ENCODE measurements around the gene ABTB1. TPM values are rescaled to one million over a fixed set of nuclear protein-coding genes. Genes with fewer than 3 reads are reported as not detected.

The ABTB1 gene
- total RNA-seq, 3 donors from 2014 or later (not counting 1 experiment from before 2014, with no cell fraction given) = 98.8 to 127 (median 107) TPM

GRCh38 chr3:127710155-127710941, 37.6 kb downstream of the ABTB1 start:
- no peaks in the 10 kb centered on the region for H3K36me3 Mint-ChIP-seq
- no peaks in the 10 kb centered on the region for H3K27me3 Mint-ChIP-seq (ENCODE audit: low read depth in 2 of 2)
- no peaks in the 10 kb centered on the region for H3K36me3 ChIP-seq (ENCODE audit: control insufficient read depth, insufficient read depth, low read length)
- no peaks in the 10 kb centered on the region for H3K9me3 Mint-ChIP-seq
- intact Hi-C loops (cut with micrococcal nuclease) = no loop called here
- no peaks in the 10 kb centered on the region for H3K9me3 ChIP-seq (ENCODE audit: control insufficient read depth, insufficient read depth, low read length)
- ATAC-seq (no peak), DNase-seq (no peak)
- 92% methylated on average over 18 of the region's 18 CpGs for WGBS (ENCODE audit: insufficient coverage)
- no peak overlapping the region for H3K27ac ChIP-seq (ENCODE audit: low read length)
- H3K27me3 ChIP-seq (ENCODE audit: control insufficient read depth, insufficient read depth, low read length) = no peaks in the 10 kb centered on the region
- H3K4me3 ChIP-seq (ENCODE audit: low read length) = no peak overlapping the region
- no peak overlapping the region for H3K4me3 Mint-ChIP-seq
- H3K27ac Mint-ChIP-seq = no peak overlapping the region
- no peaks in the 10 kb centered on the region for H3K4me1 Mint-ChIP-seq
- no peaks in the 10 kb centered on the region for H3K4me1 ChIP-seq (ENCODE audit: control insufficient read depth, insufficient read depth, low read length)
- TF ChIP-seq CTCF (IDR thresholded peaks at IDR 0.05) = no peak

GRCh38 chr3:127711021-127711695, 38.4 kb downstream of the ABTB1 start:
- no peak overlapping the region for H3K4me3 Mint-ChIP-seq
- H3K36me3 Mint-ChIP-seq = no peaks in the 10 kb centered on the region
- 89% methylated on average over 14 of the region's 14 CpGs for WGBS (ENCODE audit: insufficient coverage)
- Histone ChIP-seq H3K4me3 (ENCODE audit: low read length) (no peak overlapping the region), H3K4me1 (ENCODE audit: control insufficient read depth, insufficient read depth, low read length) (no peaks in the 10 kb centered on the region), H3K36me3 (ENCODE audit: control insufficient read depth, insufficient read depth, low read length) (no peaks in the 10 kb centered on the region), H3K27ac (ENCODE audit: low read length) (no peak overlapping the region), H3K27me3 (ENCODE audit: control insufficient read depth, insufficient read depth, low read length) (no peaks in the 10 kb centered on the region), H3K9me3 (ENCODE audit: control insufficient read depth, insufficient read depth, low read length) (no peaks in the 10 kb centered on the region)
- DNase-seq = no peak
- no peak for TF ChIP-seq CTCF (IDR thresholded peaks at IDR 0.05)
- H3K4me1 Mint-ChIP-seq = no peaks in the 10 kb centered on the region
- no peaks in the 10 kb centered on the region for H3K9me3 Mint-ChIP-seq
- ATAC-seq = no peak
- intact Hi-C loops (cut with micrococcal nuclease) = no loop called here
- no peaks in the 10 kb centered on the region for H3K27me3 Mint-ChIP-seq (ENCODE audit: low read depth in 2 of 2)
- H3K27ac Mint-ChIP-seq = no peak overlapping the region

GRCh38 chr3:127711896-127712295, 39.1 kb downstream of the ABTB1 start:
- ATAC-seq (no peak), DNase-seq (no peak)
- Mint-ChIP-seq H3K9me3 (no peaks in the 10 kb centered on the region), H3K27me3 (ENCODE audit: low read depth in 2 of 2) (no peaks in the 10 kb centered on the region), H3K36me3 (no peaks in the 10 kb centered on the region), H3K4me1 (no peaks in the 10 kb centered on the region), H3K27ac (no peak overlapping the region), H3K4me3 (no peak overlapping the region)
- Histone ChIP-seq H3K9me3 (ENCODE audit: control insufficient read depth, insufficient read depth, low read length) (no peaks in the 10 kb centered on the region), H3K4me1 (ENCODE audit: control insufficient read depth, insufficient read depth, low read length) (no peaks in the 10 kb centered on the region), H3K27me3 (ENCODE audit: control insufficient read depth, insufficient read depth, low read length) (no peaks in the 10 kb centered on the region), H3K27ac (ENCODE audit: low read length) (no peak overlapping the region), H3K36me3 (ENCODE audit: control insufficient read depth, insufficient read depth, low read length) (no peaks in the 10 kb centered on the region), H3K4me3 (ENCODE audit: low read length) (no peak overlapping the region)
- WGBS (ENCODE audit: insufficient coverage) = 94% methylated on average over 14 of the region's 14 CpGs
- no peak for TF ChIP-seq CTCF (IDR thresholded peaks at IDR 0.05)
- intact Hi-C loops (cut with micrococcal nuclease) = no loop called here
